Karpas-422 (cell line): ENCODE measurements around the gene RALGAPA2. TPM values are rescaled to one million over a fixed set of nuclear protein-coding genes. Genes with fewer than 3 reads are reported as not detected.

ENCODE experiments used
- DNase-seq: peaks from one replicate; pipeline ENCODE4 v3.0.0-alpha.2; 2015
- H2AFZ ChIP-seq: fragments of 200-600 bp; sonication (generic); 2 replicates; pipeline ENCODE4 v1.6.1; 2014; ENCODE audit warnings: antibody characterized with exemption, low read length, mixed read lengths
- H3K27ac ChIP-seq: fragments of 200-600 bp; sonication (generic); 2 replicates; pipeline ENCODE4 v1.5.1; 2014; ENCODE audit warnings: mild to moderate bottlenecking, low read length, moderate library complexity
- H3K27me3 ChIP-seq: fragments of 200-600 bp; sonication (generic); 2 replicates; pipeline ENCODE4 v1.6.1; 2014; ENCODE audit warnings: low read length, mixed read lengths
- H3K36me3 ChIP-seq: fragments of 200-600 bp; sonication (generic); 2 replicates; pipeline ENCODE4 v1.6.1; 2014; ENCODE audit warnings: low read length, mixed read lengths; ENCODE audit not compliant: insufficient read depth
- H3K4me1 ChIP-seq: fragments of 200-600 bp; sonication (generic); 2 replicates; pipeline ENCODE4 v1.6.1; 2014; ENCODE audit warnings: mild to moderate bottlenecking, low read length, mixed read lengths
- H3K4me2 ChIP-seq: fragments of 200-600 bp; sonication (generic); 2 replicates; pipeline ENCODE4 v1.6.1; 2014; ENCODE audit warnings: low read length, low read depth, mild to moderate bottlenecking; ENCODE audit not compliant: poor library complexity, severe bottlenecking
- H3K4me3 ChIP-seq: fragments of 200-600 bp; sonication (generic); 2 replicates; pipeline ENCODE4 v1.5.1; 2014; ENCODE audit warnings: mild to moderate bottlenecking, antibody characterized with exemption, low read length, mixed read lengths
- H3K79me2 ChIP-seq: fragments of 200-600 bp; sonication (generic); 2 replicates; pipeline ENCODE4 v1.6.1; 2014; ENCODE audit warnings: mild to moderate bottlenecking, low read length, mixed read lengths
- H3K9ac ChIP-seq: fragments of 200-600 bp; sonication (generic); 2 replicates; pipeline ENCODE4 v1.6.0; 2014; ENCODE audit warnings: low read length
- H3K9me2 ChIP-seq: fragments of 200-600 bp; sonication (generic), shearing (Covaris generic); replicated peaks from 2 replicates; pipeline ENCODE4 v1.6.0; 2014; ENCODE audit warnings: mild to moderate bottlenecking, low read length, moderate library complexity; ENCODE audit not compliant: insufficient read depth
- H3K9me3 ChIP-seq: fragments of 300-700, 200-600 bp; sonication (generic); 2 replicates; pipeline ENCODE4 v1.6.1; 2014; ENCODE audit warnings: low read length, mixed read lengths
- H4K20me1 ChIP-seq: fragments of 200-600 bp; sonication (generic); 2 replicates; pipeline ENCODE4 v1.6.1; 2014; ENCODE audit warnings: mild to moderate bottlenecking, antibody characterized with exemption, low read length, low read depth; ENCODE audit not compliant: insufficient read depth
- total RNA-seq: library from RNA; depleted of rRNA; stranded (reverse); fragments of >200 nt; shearing (Covaris generic); gene quantifications from 2 replicates; pipeline ENCODE4 v1.2.3, GENCODE V29; 2014; ENCODE audit warnings: low replicate concordance

The RALGAPA2 gene
- total RNA-seq, 1 experiment from 2014 or later: 6.3 TPM

GRCh38 chr20:20566516-20566915 is 145.9 kb downstream of the RALGAPA2 start:
- peaks cover 11% of the 10 kb centered on the region for H3K4me1 ChIP-seq
- DNase-seq: no peak

GRCh38 chr20:20564279-20564678 is 148.2 kb downstream of the RALGAPA2 start:
- Histone ChIP-seq H3K4me3 (no peak overlapping the region), H3K9me2 (no peaks in the 10 kb centered on the region), H2AFZ (no peak overlapping the region), H3K27me3 (no peaks in the 10 kb centered on the region), H3K36me3 (no peaks in the 10 kb centered on the region), H3K4me2 (no peak overlapping the region), H3K79me2 (no peaks in the 10 kb centered on the region), H3K27ac (no peak overlapping the region), H4K20me1 (no peaks in the 10 kb centered on the region), H3K4me1 (no peaks in the 10 kb centered on the region), H3K9me3 (no peaks in the 10 kb centered on the region), H3K9ac (no peak overlapping the region)
- DNase-seq: no peak

More at GRCh38 chr20:20566516-20566915, 145.9 kb downstream of the RALGAPA2 start:
- Histone ChIP-seq H3K9me3 (no peaks in the 10 kb centered on the region), H3K27ac (no peak overlapping the region), H3K36me3 (no peaks in the 10 kb centered on the region), H3K9ac (no peak overlapping the region), H3K9me2 (no peaks in the 10 kb centered on the region), H3K4me2 (no peak overlapping the region), H4K20me1 (no peaks in the 10 kb centered on the region), H3K4me3 (no peak overlapping the region), H3K27me3 (no peaks in the 10 kb centered on the region), H3K79me2 (no peaks in the 10 kb centered on the region), H2AFZ (no peak overlapping the region)

DNA sequence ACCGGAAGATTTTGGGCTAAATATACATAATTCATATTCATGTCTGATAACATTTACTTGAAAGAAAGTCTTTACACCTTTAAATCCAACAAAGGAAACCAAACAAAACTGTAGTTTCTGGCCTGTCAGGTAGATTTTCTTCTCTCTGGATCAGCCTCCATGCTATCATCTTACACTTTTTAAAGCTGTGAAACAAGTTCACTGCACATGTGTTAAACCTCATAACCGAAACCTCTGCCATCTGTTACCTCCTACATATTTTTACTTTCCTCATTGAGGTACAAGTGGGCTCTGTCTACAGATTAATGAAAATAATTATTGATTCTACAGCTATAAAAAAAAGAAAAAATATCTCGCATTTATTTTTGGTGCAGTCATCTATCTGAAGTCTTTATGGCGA is 149.9 kb downstream of the RALGAPA2 start:
- Histone ChIP-seq H3K27me3 (no peaks in the 10 kb centered on the region), H3K27ac (no peak overlapping the region), H3K79me2 (no peaks in the 10 kb centered on the region), H2AFZ (no peak overlapping the region), H3K4me2 (no peak overlapping the region), H3K9me3 (no peaks in the 10 kb centered on the region), H3K4me1 (no peaks in the 10 kb centered on the region), H3K9me2 (no peaks in the 10 kb centered on the region), H3K4me3 (no peak overlapping the region), H3K36me3 (no peaks in the 10 kb centered on the region), H3K9ac (no peak overlapping the region), H4K20me1 (no peaks in the 10 kb centered on the region)
- DNase-seq: no peak

DNA sequence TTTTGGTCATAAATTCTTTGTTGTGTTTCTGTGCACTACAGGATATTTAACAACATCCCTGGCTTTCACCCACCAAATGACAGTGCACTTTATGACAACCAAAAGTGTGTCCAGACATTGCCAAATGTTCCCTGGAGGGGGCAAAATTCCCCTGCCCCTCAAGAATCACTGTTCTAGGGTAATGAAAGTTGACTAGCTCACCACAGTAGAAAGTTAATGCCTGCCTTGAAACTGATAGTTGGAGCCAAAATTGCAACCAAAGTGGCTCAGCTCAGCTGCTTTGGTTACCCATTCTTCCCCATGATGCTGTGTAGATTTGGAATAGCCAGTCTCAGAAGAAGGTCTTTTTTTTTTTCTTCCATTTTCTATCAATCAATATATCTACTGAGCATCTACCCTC is 150.6 kb downstream of the RALGAPA2 start:
- Histone ChIP-seq H4K20me1 (no peaks in the 10 kb centered on the region), H3K27ac (no peak overlapping the region), H3K9me2 (no peaks in the 10 kb centered on the region), H2AFZ (no peak overlapping the region), H3K4me1 (no peaks in the 10 kb centered on the region), H3K4me2 (no peak overlapping the region), H3K4me3 (no peak overlapping the region), H3K79me2 (no peaks in the 10 kb centered on the region), H3K27me3 (no peaks in the 10 kb centered on the region), H3K9me3 (no peaks in the 10 kb centered on the region), H3K36me3 (no peaks in the 10 kb centered on the region), H3K9ac (no peak overlapping the region)
- no peak for DNase-seq

- Histone ChIP-seq H4K20me1 (no peaks in the 10 kb centered on the region), H3K27ac (no peak overlapping the region), H3K27me3 (no peaks in the 10 kb centered on the region), H3K36me3 (no peaks in the 10 kb centered on the region), H3K4me3 (no peak overlapping the region), H3K9ac (no peak overlapping the region), H3K4me1 (no peaks in the 10 kb centered on the region), H3K9me3 (no peaks in the 10 kb centered on the region), H3K9me2 (no peaks in the 10 kb centered on the region), H3K4me2 (no peak overlapping the region), H2AFZ (no peak overlapping the region), H3K79me2 (no peaks in the 10 kb centered on the region)
- no peak for DNase-seq
Observed at GRCh38 chr20:20561172-20561571, 151.3 kb downstream of the RALGAPA2 start.

DNA sequence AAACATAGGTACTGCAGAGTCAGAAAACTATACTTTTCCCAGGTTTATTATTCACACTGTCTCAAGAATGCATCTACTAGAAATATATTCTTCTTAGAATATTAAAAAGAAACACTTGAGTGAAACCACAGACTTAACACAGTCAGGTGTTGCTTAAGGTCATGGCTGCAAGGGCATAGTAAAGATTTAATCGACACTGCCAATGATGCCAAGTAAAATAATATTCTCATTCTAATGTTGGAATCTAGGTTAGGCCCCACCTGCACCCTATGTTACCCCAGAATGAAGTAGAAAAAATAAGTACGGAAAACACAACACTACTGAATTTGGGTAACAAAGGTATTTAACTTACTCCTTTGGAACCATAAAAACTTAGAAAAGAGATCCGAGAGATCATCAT is 155.0 kb downstream of the RALGAPA2 start:
- no peak for DNase-seq
- Histone ChIP-seq H3K27ac (no peak overlapping the region), H3K4me1 (no peaks in the 10 kb centered on the region)

DNA sequence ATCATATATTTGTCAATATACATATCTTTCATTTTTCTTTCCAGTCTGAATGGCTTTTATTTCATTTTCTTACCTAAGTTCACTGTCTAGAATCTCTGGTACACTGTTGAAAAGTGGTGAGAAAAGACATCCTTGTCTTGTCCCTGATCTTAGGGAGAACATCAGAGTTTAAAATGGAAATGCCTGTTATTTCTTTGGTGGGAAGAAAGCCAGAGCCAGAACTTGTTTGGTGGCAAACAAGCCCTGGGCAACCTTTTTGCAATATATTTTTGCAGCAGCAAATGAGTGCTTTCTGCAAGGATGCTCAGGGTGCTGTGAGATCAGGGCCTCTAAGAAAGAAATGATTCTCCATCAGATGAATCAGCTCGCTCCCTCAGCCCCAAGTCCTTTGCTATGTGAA is 156.6 kb downstream of the RALGAPA2 start:
- no peak for DNase-seq
- Histone ChIP-seq H4K20me1 (no peaks in the 10 kb centered on the region), H2AFZ (no peak overlapping the region), H3K4me1 (no peaks in the 10 kb centered on the region), H3K27ac (no peak overlapping the region), H3K9me2 (no peaks in the 10 kb centered on the region), H3K9me3 (no peaks in the 10 kb centered on the region), H3K27me3 (no peaks in the 10 kb centered on the region), H3K36me3 (no peaks in the 10 kb centered on the region), H3K79me2 (no peaks in the 10 kb centered on the region), H3K4me3 (no peak overlapping the region), H3K9ac (no peak overlapping the region), H3K4me2 (no peak overlapping the region)

More for the DNA sequence above, 155.0 kb downstream of the RALGAPA2 start:
- Histone ChIP-seq H3K36me3 (no peaks in the 10 kb centered on the region), H3K79me2 (no peaks in the 10 kb centered on the region), H3K9ac (no peak overlapping the region), H3K27me3 (no peaks in the 10 kb centered on the region), H3K9me2 (no peaks in the 10 kb centered on the region), H2AFZ (no peak overlapping the region), H3K4me2 (no peak overlapping the region), H3K9me3 (no peaks in the 10 kb centered on the region), H4K20me1 (no peaks in the 10 kb centered on the region), H3K4me3 (no peak overlapping the region)

GRCh38 chr20:20554951-20555350 is 157.5 kb downstream of the RALGAPA2 start:
- H3K9me2 ChIP-seq: no peaks in the 10 kb centered on the region
- no peaks in the 10 kb centered on the region for H3K9me3 ChIP-seq

DNA sequence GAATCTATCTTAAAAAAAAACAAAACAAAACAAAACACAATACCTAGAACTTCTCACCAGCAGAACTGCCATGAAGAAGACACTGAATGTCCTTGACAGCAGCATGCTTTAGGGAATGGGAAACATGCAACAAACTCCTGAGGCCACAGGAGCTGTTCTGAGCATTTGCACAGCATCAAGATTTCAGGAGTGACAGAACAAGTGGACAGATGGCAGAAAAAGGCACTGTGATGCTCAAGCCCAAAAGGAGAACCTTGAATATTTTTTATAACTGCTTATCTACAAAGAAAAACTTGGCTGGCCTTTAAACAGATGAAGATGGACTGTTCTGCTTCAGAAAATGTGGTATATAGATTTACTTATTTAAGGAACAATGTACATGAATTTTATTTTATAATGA is 158.9 kb downstream of the RALGAPA2 start:
- Histone ChIP-seq H3K9ac (no peak overlapping the region), H3K36me3 (no peaks in the 10 kb centered on the region), H3K9me2 (no peaks in the 10 kb centered on the region), H4K20me1 (no peaks in the 10 kb centered on the region), H2AFZ (no peak overlapping the region), H3K4me2 (no peak overlapping the region), H3K27ac (no peak overlapping the region), H3K27me3 (no peaks in the 10 kb centered on the region), H3K4me3 (no peak overlapping the region), H3K79me2 (no peaks in the 10 kb centered on the region), H3K9me3 (no peaks in the 10 kb centered on the region), H3K4me1 (no peaks in the 10 kb centered on the region)
- no peak for DNase-seq

More at GRCh38 chr20:20554951-20555350, 157.5 kb downstream of the RALGAPA2 start:
- no peak overlapping the region for H2AFZ ChIP-seq
- DNase-seq: no peak
- no peaks in the 10 kb centered on the region for H3K4me1 ChIP-seq
- no peaks in the 10 kb centered on the region for H3K79me2 ChIP-seq
- H3K36me3 ChIP-seq: no peaks in the 10 kb centered on the region
- H3K27ac ChIP-seq: no peak overlapping the region
- H3K4me3 ChIP-seq: no peak overlapping the region
- H4K20me1 ChIP-seq: no peaks in the 10 kb centered on the region
- no peak overlapping the region for H3K9ac ChIP-seq
- no peaks in the 10 kb centered on the region for H3K27me3 ChIP-seq
- no peak overlapping the region for H3K4me2 ChIP-seq
